Astrocyte (in vitro differentiated cells and primary cell): ENCODE data around the gene PEX10. TPM values are rescaled to one million over a fixed set of nuclear protein-coding genes. Genes with fewer than 3 reads are reported as not detected.

Experiments used
- DNase-seq: peaks from one replicate; pipeline ENCODE4 v3.0.0-alpha.2; 2010; ENCODE audit warnings: low read depth
- FAIRE-seq: peaks from 2 replicates; lab custom pipeline; 2011; peaks lifted over from hg19 to GRCh38; lab: Jason Lieb, UNC
- H2AFZ ChIP-seq: 2 replicates; pipeline ENCODE4 v1.6.0; 2012; ENCODE audit warnings: low read depth, low read length, inconsistent platforms
- H3K27ac ChIP-seq: 2 replicates; pipeline ENCODE4 v1.5.1; 2011; ENCODE audit warnings: low read depth, low read length, inconsistent platforms
- H3K27me3 ChIP-seq: 2 replicates; pipeline ENCODE4 v1.6.0; 2011; ENCODE audit warnings: low read length, inconsistent platforms; ENCODE audit not compliant: insufficient read depth
- H3K36me3 ChIP-seq: 2 replicates; pipeline ENCODE4 v1.5.1; 2011; ENCODE audit warnings: low read length, inconsistent platforms; ENCODE audit not compliant: insufficient read depth
- H3K4me1 ChIP-seq: 2 replicates; pipeline ENCODE4 v1.5.1; 2011; ENCODE audit warnings: low read length, inconsistent platforms; ENCODE audit not compliant: insufficient read depth
- H3K4me2 ChIP-seq: 2 replicates; pipeline ENCODE4 v1.6.0; 2012; ENCODE audit warnings: low read length, inconsistent platforms
- H3K4me3 ChIP-seq: 2 replicates; pipeline ENCODE4 v1.5.1; 2011; ENCODE audit warnings: low read depth, mild to moderate bottlenecking, low read length, inconsistent platforms; ENCODE audit not compliant: insufficient read depth
- H3K79me2 ChIP-seq: 2 replicates; pipeline ENCODE4 v1.6.0; 2012; ENCODE audit warnings: mild to moderate bottlenecking, low read length, inconsistent platforms; ENCODE audit not compliant: insufficient read depth
- H3K9ac ChIP-seq: 2 replicates; pipeline ENCODE4 v1.6.0; 2012; ENCODE audit warnings: mild to moderate bottlenecking, low read length, inconsistent platforms
- H3K9me3 ChIP-seq: 2 replicates; pipeline ENCODE4 v1.5.1; 2012; ENCODE audit warnings: low read depth, mild to moderate bottlenecking, low read length, inconsistent platforms; ENCODE audit not compliant: insufficient read depth
- H4K20me1 ChIP-seq: 2 replicates; pipeline ENCODE4 v1.6.0; 2012; ENCODE audit warnings: low read length, inconsistent platforms; ENCODE audit not compliant: insufficient read depth
- H3K27ac Mint-ChIP-seq: one replicate; pipeline ENCODE4 v1.8.0; 2021; ENCODE audit warnings: mild to moderate bottlenecking, mixed read lengths; ENCODE audit not compliant: unreplicated experiment
- H3K27me3 Mint-ChIP-seq: one replicate; pipeline ENCODE4 v1.8.0; 2021; ENCODE audit warnings: low read depth, mixed read lengths; ENCODE audit not compliant: unreplicated experiment
- H3K36me3 Mint-ChIP-seq: one replicate; pipeline ENCODE4 v1.8.0; 2021; ENCODE audit warnings: low read depth, mixed read lengths; ENCODE audit not compliant: unreplicated experiment
- H3K4me1 Mint-ChIP-seq: one replicate; pipeline ENCODE4 v1.8.0; 2021; ENCODE audit warnings: low read depth, mixed read lengths; ENCODE audit not compliant: unreplicated experiment
- H3K4me3 Mint-ChIP-seq: one replicate; pipeline ENCODE4 v1.8.0; 2021; ENCODE audit warnings: mild to moderate bottlenecking, moderate library complexity, mixed read lengths; ENCODE audit not compliant: unreplicated experiment
- H3K9me3 Mint-ChIP-seq: one replicate; pipeline ENCODE4 v1.8.0; 2021; ENCODE audit warnings: mild to moderate bottlenecking, mixed read lengths; ENCODE audit not compliant: unreplicated experiment
- CTCF ChIP-seq: IDR thresholded peaks from 2 replicates; pipeline ENCODE4 v1.5.1; 2011; ENCODE audit warnings: low read depth, mild to moderate bottlenecking, inconsistent platforms, low read length, moderate library complexity; ENCODE audit not compliant: insufficient read depth
- EZH2 ChIP-seq: IDR thresholded peaks from 2 replicates; pipeline ENCODE4 v1.6.1; 2012; ENCODE audit warnings: mild to moderate bottlenecking, low read length, inconsistent platforms; ENCODE audit not compliant: insufficient read depth
- total RNA-seq: library from RNA; stranded (reverse); gene quantifications from 2 replicates; pipeline ENCODE4 v1.2.1, GENCODE V29; 2021

Gene PEX10
- total RNA-seq, 1 donor from 2014 or later, result 16.6 TPM

- no peaks in the 10 kb centered on the region for H3K79me2 ChIP-seq
- H2AFZ ChIP-seq, result no peak overlapping the region
- no peaks in the 10 kb centered on the region for H3K36me3 ChIP-seq
- TF ChIP-seq EZH2 (no peak), CTCF (no peak)
- no peaks in the 10 kb centered on the region for H3K27me3 ChIP-seq
- H3K4me1 Mint-ChIP-seq, result no peaks in the 10 kb centered on the region
- no peaks in the 10 kb centered on the region for H4K20me1 ChIP-seq
- H3K4me1 ChIP-seq, result no peaks in the 10 kb centered on the region
- H3K4me2 ChIP-seq, result no peak overlapping the region
- DNase-seq (no peak), FAIRE-seq (no peak)
- H3K27ac Mint-ChIP-seq, result no peak overlapping the region
- H3K27ac ChIP-seq, result no peak overlapping the region
- H3K4me3 Mint-ChIP-seq, result no peak overlapping the region
- H3K9me3 Mint-ChIP-seq, result no peaks in the 10 kb centered on the region
- H3K36me3 Mint-ChIP-seq, result no peaks in the 10 kb centered on the region
- no peak overlapping the region for H3K4me3 ChIP-seq
- H3K9ac ChIP-seq, result no peak overlapping the region
- no peaks in the 10 kb centered on the region for H3K9me3 ChIP-seq
- peaks cover 2% of the 10 kb centered on the region for H3K27me3 Mint-ChIP-seq
Observed at GRCh38 chr1:2378956-2379732, 33.2 kb downstream of the PEX10 start.

GRCh38 chr1:2378441-2378851 lies 33.9 kb downstream of the PEX10 start:
- no peak overlapping the region for H3K9ac ChIP-seq
- Mint-ChIP-seq H3K27me3 (peaks cover 2% of the 10 kb centered on the region), H3K4me1 (no peaks in the 10 kb centered on the region), H3K9me3 (no peaks in the 10 kb centered on the region), H3K27ac (no peak overlapping the region), H3K4me3 (no peak overlapping the region), H3K36me3 (no peaks in the 10 kb centered on the region)
- TF ChIP-seq CTCF (no peak), EZH2 (no peak)
- no peaks in the 10 kb centered on the region for H3K79me2 ChIP-seq
- H3K4me1 ChIP-seq, result no peaks in the 10 kb centered on the region
- FAIRE-seq (no peak), DNase-seq (no peak)
- no peaks in the 10 kb centered on the region for H3K27me3 ChIP-seq
- H3K36me3 ChIP-seq, result no peaks in the 10 kb centered on the region
- H3K4me3 ChIP-seq, result no peak overlapping the region
- no peak overlapping the region for H3K4me2 ChIP-seq
- H3K27ac ChIP-seq, result no peak overlapping the region
- no peak overlapping the region for H2AFZ ChIP-seq
- no peaks in the 10 kb centered on the region for H3K9me3 ChIP-seq
- H4K20me1 ChIP-seq, result no peaks in the 10 kb centered on the region

- Histone ChIP-seq H4K20me1 (no peaks in the 10 kb centered on the region), H3K27ac (no peak overlapping the region), H3K9ac (no peak overlapping the region), H3K79me2 (no peaks in the 10 kb centered on the region), H3K4me2 (no peak overlapping the region), H3K9me3 (no peaks in the 10 kb centered on the region), H3K27me3 (no peaks in the 10 kb centered on the region), H3K36me3 (no peaks in the 10 kb centered on the region), H2AFZ (no peak overlapping the region), H3K4me1 (no peaks in the 10 kb centered on the region), H3K4me3 (no peak overlapping the region)
- Mint-ChIP-seq H3K4me1 (no peaks in the 10 kb centered on the region), H3K27me3 (peaks cover 2% of the 10 kb centered on the region), H3K36me3 (no peaks in the 10 kb centered on the region), H3K9me3 (no peaks in the 10 kb centered on the region), H3K4me3 (no peak overlapping the region), H3K27ac (no peak overlapping the region)
- TF ChIP-seq EZH2 (no peak), CTCF (no peak)
- FAIRE-seq (no peak), DNase-seq (no peak)
Observed at GRCh38 chr1:2377751-2378440, 34.5 kb downstream of the PEX10 start.
